ENCODE results near the gene BAAT. TPM values are rescaled to one million over a fixed set of nuclear protein-coding genes. Genes with fewer than 3 reads are reported as not detected.

Gene BAAT
- total RNA-seq, 1 experiment from 2014 or later, result 0.25 TPM

DNA sequence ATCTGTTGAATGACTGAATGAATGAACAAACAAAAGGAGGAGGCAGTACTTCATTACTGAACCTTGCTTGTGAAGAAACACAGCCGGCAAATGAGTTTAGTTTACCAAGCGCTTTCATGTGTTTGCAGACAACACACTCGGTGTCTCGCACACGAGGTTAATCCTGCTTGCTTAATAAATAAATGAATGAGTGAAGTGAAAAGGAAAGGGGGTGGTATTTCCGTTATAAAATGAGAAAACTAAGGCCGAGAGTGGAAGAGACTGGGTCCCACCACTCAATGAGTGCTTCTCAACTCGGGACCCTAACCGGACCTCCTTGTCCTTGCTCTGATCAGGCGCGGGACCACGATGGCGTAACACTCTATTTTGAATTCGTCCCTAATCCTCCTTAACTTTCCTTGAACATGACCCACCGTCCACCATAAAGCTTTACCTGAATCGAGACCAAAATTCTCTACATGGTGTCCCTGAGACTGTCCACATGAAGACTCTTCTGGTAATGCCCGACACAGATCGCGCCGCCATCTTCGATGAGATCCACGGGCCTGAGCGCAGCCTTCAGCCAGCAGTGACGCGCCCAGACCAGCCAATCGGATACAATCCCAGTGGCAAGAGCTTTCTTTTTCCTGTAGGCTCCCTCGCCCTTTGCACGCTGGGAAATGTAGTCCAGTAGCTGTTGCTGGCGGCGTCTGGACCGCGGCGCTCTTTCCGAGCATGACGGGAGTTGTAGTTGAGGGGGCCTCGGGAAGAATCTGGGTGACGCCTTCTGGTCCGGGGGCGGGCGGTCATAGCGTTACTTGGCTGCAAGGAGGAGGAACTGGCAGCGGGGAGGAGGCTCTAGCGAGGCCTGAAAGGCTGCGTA is 13.5 kb upstream of the BAAT start, which contains the start of the genes MRPL50 and ZNF189:
Gene MRPL50, minus strand, starts transcription at position 551 of the 862 bp plus-strand sequence. Its CDS starts 26 bp downstream, at position 525.
Gene ZNF189, plus strand, starts transcription at position 784 of the 862 bp plus-strand sequence. CDS start 306 bp downstream, outside the sequence.
- Histone ChIP-seq H2AFZ (ENCODE audit: low read depth, low read length, poor library complexity, severe bottlenecking) (no peak within 1 kb of the TSS), H3K9me2 (ENCODE audit: insufficient read depth) (no peaks in the 10 kb centered on the region), H3K4me2 (ENCODE audit: low read length) (peak within 1 kb of the TSS; percentile 86), H3K36me3 (ENCODE audit: control insufficient read depth in 1 of 2, insufficient read depth in 2 of 2, low read length in 2 of 2) (peaks cover 21 to 49% of the 10 kb centered on the region in 2 experiments), H3K9ac (ENCODE audit: low read length) (peak within 1 kb of the TSS; percentile 88), H4K20me1 (ENCODE audit: insufficient read depth) (no peaks in the 10 kb centered on the region), H3K27me3 (ENCODE audit: insufficient read depth, low read length) (no peaks in the 10 kb centered on the region), H3K4me1 (ENCODE audit: control insufficient read depth in 1 of 2, insufficient read depth in 2 of 2, low read length in 2 of 2) (peaks cover 3 to 10% of the 10 kb centered on the region in 2 experiments; a peak in 3 of 4 replicates), H3K79me2 (ENCODE audit: insufficient read depth, low read length) (peaks cover 76% of the 10 kb centered on the region), H3K9me3 (ENCODE audit: control insufficient read depth in 1 of 2, insufficient read depth in 1 of 2, low read depth in 1 of 2, low read length in 2 of 2) (no peaks in the 10 kb centered on the region), H3K4me3 (replicated peaks in 1 of 2; ENCODE audit: low read depth in 1 of 2, low read length in 2 of 2) (peak within 1 kb of the TSS; percentile 71 to 92), H3K27ac (ENCODE audit: low read depth, low read length) (peak within 1 kb of the TSS; percentile 44)
- ChIA-PET CTCF (interaction anchor here (0.9 to 2.3 kb wide), 4 partner anchors 10 to 61 kb away, joined by 3 to 18 read pairs (median 5); no protein-coding TSS in a partner anchor), POLR2A (interaction anchor here (0.6 to 1.1 kb wide), 11 partner anchors 9 to 1078 kb away, joined by 3 to 10 read pairs (median 4); no protein-coding TSS in a partner anchor), RAD21 (ENCODE audit: low non-redundant PET in 1 of 2, low total read pairs in 2 of 2, uncharacterized antibody in 2 of 2, unreplicated experiment in 2 of 2) (interaction anchor here in 1 of 2 experiments (0.7 kb wide), 1 partner anchor 9 kb away, joined by 3 read pairs; no protein-coding TSS in a partner anchor)
- DNase-seq (ENCODE audit: low read depth, low spot score), result peak; percentile 96
- TF ChIP-seq ZNF274 (IDR thresholded peaks at IDR 0.05; ENCODE audit: low read depth, low read length) (no peak), TCF7L2 (IDR thresholded peaks at IDR 0.05; ENCODE audit: borderline replicate concordance, extremely low read depth, insufficient read depth, insufficient read length) (peak; percentile 23), SP1 (IDR thresholded peaks at IDR 0.05; ENCODE audit: low read depth) (peak; percentile 80), FOSL1 (IDR thresholded peaks at IDR 0.05; ENCODE audit: low read depth) (no peak), JUND (IDR thresholded peaks at IDR 0.05) (no peak), POLR2A (IDR thresholded peaks at IDR 0.05; ENCODE audit: borderline replicate concordance, extremely low read depth, insufficient read depth, insufficient read length) (peak; percentile 79), POLR2AphosphoS5 (IDR thresholded peaks at IDR 0.05; ENCODE audit: low read depth, low read length) (peak; percentile 94), SRF (IDR thresholded peaks at IDR 0.05; ENCODE audit: low read depth) (no peak), YY1 (IDR thresholded peaks at IDR 0.05; ENCODE audit: extremely low read depth, insufficient replicate concordance, low read depth, low read length) (peak; percentile 93), ELF1 (IDR thresholded peaks at IDR 0.05; ENCODE audit: borderline replicate concordance, low read depth) (peak; percentile 72), EGR1 (IDR thresholded peaks at IDR 0.05; ENCODE audit: low read depth) (peak; percentile 92)
- TF ChIP-seq, protein P1, sequence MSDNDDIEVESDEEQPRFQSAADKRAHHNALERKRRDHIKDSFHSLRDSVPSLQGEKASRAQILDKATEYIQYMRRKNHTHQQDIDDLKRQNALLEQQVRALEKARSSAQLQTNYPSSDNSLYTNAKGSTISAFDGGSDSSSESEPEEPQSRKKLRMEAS (IDR thresholded peaks at IDR 0.05), result peak; percentile 67
- TF ChIP-seq, protein P2, sequence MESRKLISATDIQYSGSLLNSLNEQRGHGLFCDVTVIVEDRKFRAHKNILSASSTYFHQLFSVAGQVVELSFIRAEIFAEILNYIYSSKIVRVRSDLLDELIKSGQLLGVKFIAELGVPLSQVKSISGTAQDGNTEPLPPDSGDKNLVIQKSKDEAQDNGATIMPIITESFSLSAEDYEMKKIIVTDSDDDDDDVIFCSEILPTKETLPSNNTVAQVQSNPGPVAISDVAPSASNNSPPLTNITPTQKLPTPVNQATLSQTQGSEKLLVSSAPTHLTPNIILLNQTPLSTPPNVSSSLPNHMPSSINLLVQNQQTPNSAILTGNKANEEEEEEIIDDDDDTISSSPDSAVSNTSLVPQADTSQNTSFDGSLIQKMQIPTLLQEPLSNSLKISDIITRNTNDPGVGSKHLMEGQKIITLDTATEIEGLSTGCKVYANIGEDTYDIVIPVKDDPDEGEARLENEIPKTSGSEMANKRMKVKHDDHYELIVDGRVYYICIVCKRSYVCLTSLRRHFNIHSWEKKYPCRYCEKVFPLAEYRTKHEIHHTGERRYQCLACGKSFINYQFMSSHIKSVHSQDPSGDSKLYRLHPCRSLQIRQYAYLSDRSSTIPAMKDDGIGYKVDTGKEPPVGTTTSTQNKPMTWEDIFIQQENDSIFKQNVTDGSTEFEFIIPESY (IDR thresholded peaks at IDR 0.05; ENCODE audit: extremely low read depth, insufficient replicate concordance, low read length), result peak; percentile 28
- TF ChIP-seq, protein P3, sequence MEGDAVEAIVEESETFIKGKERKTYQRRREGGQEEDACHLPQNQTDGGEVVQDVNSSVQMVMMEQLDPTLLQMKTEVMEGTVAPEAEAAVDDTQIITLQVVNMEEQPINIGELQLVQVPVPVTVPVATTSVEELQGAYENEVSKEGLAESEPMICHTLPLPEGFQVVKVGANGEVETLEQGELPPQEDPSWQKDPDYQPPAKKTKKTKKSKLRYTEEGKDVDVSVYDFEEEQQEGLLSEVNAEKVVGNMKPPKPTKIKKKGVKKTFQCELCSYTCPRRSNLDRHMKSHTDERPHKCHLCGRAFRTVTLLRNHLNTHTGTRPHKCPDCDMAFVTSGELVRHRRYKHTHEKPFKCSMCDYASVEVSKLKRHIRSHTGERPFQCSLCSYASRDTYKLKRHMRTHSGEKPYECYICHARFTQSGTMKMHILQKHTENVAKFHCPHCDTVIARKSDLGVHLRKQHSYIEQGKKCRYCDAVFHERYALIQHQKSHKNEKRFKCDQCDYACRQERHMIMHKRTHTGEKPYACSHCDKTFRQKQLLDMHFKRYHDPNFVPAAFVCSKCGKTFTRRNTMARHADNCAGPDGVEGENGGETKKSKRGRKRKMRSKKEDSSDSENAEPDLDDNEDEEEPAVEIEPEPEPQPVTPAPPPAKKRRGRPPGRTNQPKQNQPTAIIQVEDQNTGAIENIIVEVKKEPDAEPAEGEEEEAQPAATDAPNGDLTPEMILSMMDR (IDR thresholded peaks at IDR 0.05 in 2 of 3, conservative IDR thresholded peaks at IDR 0.05 in 1 of 3; ENCODE audit: borderline replicate concordance in 1 of 3, insufficient read depth in 1 of 3, low read depth in 2 of 3, low read length in 2 of 3), result no peak
- BruUV-seq (replicated peaks), result TSS peak; percentile 64
- ATAC-seq, result peak; percentile 96
- intact Hi-C loops (cut with micrococcal nuclease), result loop anchor here (5.0 kb wide), 2 partner anchors 134 to 796 kb away; partner anchors contain the start of gene RNF20
